H7 (cell line): ENCODE measurements around the gene ACSL4. TPM values are rescaled to one million over a fixed set of nuclear protein-coding genes. Genes with fewer than 3 reads are reported as not detected.
"Not testable (repeated sequence)": the region's sequence is repeated elsewhere in the genome, so short reads cannot be mapped to it uniquely, and the experiment has no call there.

Experiments
- DNase-seq: peaks from one replicate; pipeline ENCODE4 v3.0.0; 2012
- H3K27me3 ChIP-seq: 2 replicates; pipeline ENCODE4 v1.6.0; 2011; ENCODE audit warnings: mild to moderate bottlenecking, low read length; ENCODE audit not compliant: control insufficient read depth, insufficient read depth
- H3K36me3 ChIP-seq: replicated peaks from 2 replicates; pipeline ENCODE4 v1.5.1; 2011; ENCODE audit warnings: low read length; ENCODE audit not compliant: control insufficient read depth, insufficient read depth
- H3K4me3 ChIP-seq: 2 replicates; pipeline ENCODE4 v1.5.1; 2011; ENCODE audit warnings: low read depth, mild to moderate bottlenecking, control low read depth, low read length, moderate library complexity; ENCODE audit not compliant: insufficient read depth
- total RNA-seq: library from RNA; depleted of rRNA; stranded (reverse); fragments of >200 nt; shearing (Covaris generic); gene quantifications from 2 replicates; pipeline ENCODE4 v1.2.3, GENCODE V29; 2014

Gene ACSL4
- total RNA-seq, 1 experiment from 2014 or later: 76.2 TPM

GRCh38 chrX:109742722-109743121, 9.7 kb upstream of the ACSL4 start:
- no peak for DNase-seq
- H3K4me3 ChIP-seq: no peak overlapping the region
- no peaks in the 10 kb centered on the region for H3K27me3 ChIP-seq

GRCh38 chrX:109740896-109741295, 7.8 kb upstream of the ACSL4 start:
- not testable (repeated sequence) for H3K36me3 ChIP-seq, H3K4me3 ChIP-seq, DNase-seq, H3K27me3 ChIP-seq

More at GRCh38 chrX:109742722-109743121, 9.7 kb upstream of the ACSL4 start:
- no peaks in the 10 kb centered on the region for H3K36me3 ChIP-seq

- DNase-seq: no peak
- no peaks in the 10 kb centered on the region for H3K27me3 ChIP-seq
- no peaks in the 10 kb centered on the region for H3K36me3 ChIP-seq
- H3K4me3 ChIP-seq: no peak overlapping the region
Measured at GRCh38 chrX:109740433-109740809, 7.4 kb upstream of the ACSL4 start.

GRCh38 chrX:109739625-109740432, 6.8 kb upstream of the ACSL4 start:
- no peaks in the 10 kb centered on the region for H3K36me3 ChIP-seq
- H3K27me3 ChIP-seq: no peaks in the 10 kb centered on the region
- no peak overlapping the region for H3K4me3 ChIP-seq
- no peak for DNase-seq

- Histone ChIP-seq H3K36me3 (no peaks in the 10 kb centered on the region), H3K27me3 (peaks cover 8% of the 10 kb centered on the region; the same call in 1 of the 2 replicates), H3K4me3 (no peak overlapping the region)
- no peak for DNase-seq
Measured at GRCh38 chrX:109735202-109735744, 2.2 kb upstream of the ACSL4 start.

GRCh38 chrX:109733613-109734083, 591 bp upstream of the ACSL4 start:
- Histone ChIP-seq H3K36me3 (no peaks in the 10 kb centered on the region), H3K27me3 (peaks cover 8% of the 10 kb centered on the region; the same call in 1 of the 2 replicates), H3K4me3 (peak overlapping the region; percentile 85)
- no peak for DNase-seq

GRCh38 chrX:109732017-109732801, 848 bp downstream of the ACSL4 start:
- DNase-seq: peak; percentile 38
- Histone ChIP-seq H3K27me3 (peaks cover 8% of the 10 kb centered on the region; the same call in 1 of the 2 replicates), H3K36me3 (no peaks in the 10 kb centered on the region), H3K4me3 (peak overlapping the region; percentile 85)

GRCh38 chrX:109728173-109728535, 4.9 kb downstream of the ACSL4 start:
- no peak for DNase-seq
- Histone ChIP-seq H3K4me3 (no peak overlapping the region), H3K36me3 (no peaks in the 10 kb centered on the region), H3K27me3 (no peaks in the 10 kb centered on the region)

GRCh38 chrX:109724971-109725370, 8.1 kb downstream of the ACSL4 start:
- H3K36me3 ChIP-seq, DNase-seq, H3K27me3 ChIP-seq: not testable (repeated sequence)

GRCh38 chrX:109720947-109721346, 12.1 kb downstream of the ACSL4 start:
- no peaks in the 10 kb centered on the region for H3K27me3 ChIP-seq

More at GRCh38 chrX:109724971-109725370, 8.1 kb downstream of the ACSL4 start:
- not testable (repeated sequence) for H3K4me3 ChIP-seq

GRCh38 chrX:109719264-109719663, 13.8 kb downstream of the ACSL4 start:
- peak; percentile 18 for DNase-seq

More at GRCh38 chrX:109720947-109721346, 12.1 kb downstream of the ACSL4 start:
- Histone ChIP-seq H3K36me3 (no peaks in the 10 kb centered on the region), H3K4me3 (no peak overlapping the region)
- DNase-seq: no peak

GRCh38 chrX:109716431-109717028, 16.5 kb downstream of the ACSL4 start:
- Histone ChIP-seq H3K27me3 (no peaks in the 10 kb centered on the region), H3K4me3 (no peak overlapping the region), H3K36me3 (no peaks in the 10 kb centered on the region)
- no peak for DNase-seq

More at GRCh38 chrX:109719264-109719663, 13.8 kb downstream of the ACSL4 start:
- Histone ChIP-seq H3K27me3 (no peaks in the 10 kb centered on the region), H3K4me3 (no peak overlapping the region), H3K36me3 (no peaks in the 10 kb centered on the region)

GRCh38 chrX:109714340-109714958, 18.6 kb downstream of the ACSL4 start:
- Histone ChIP-seq H3K4me3 (no peak overlapping the region), H3K27me3 (no peaks in the 10 kb centered on the region), H3K36me3 (no peaks in the 10 kb centered on the region)
- DNase-seq: no peak

- Histone ChIP-seq H3K36me3 (no peaks in the 10 kb centered on the region), H3K4me3 (no peak overlapping the region), H3K27me3 (no peaks in the 10 kb centered on the region)
- no peak for DNase-seq
Measured at GRCh38 chrX:109710181-109710580, 22.9 kb downstream of the ACSL4 start.
